SIG-M5 treated with dmso at 0.1 percent for 504 hours (cell line): ENCODE measurements around the gene SLC25A46.
"Not testable (repeated sequence)": the region's sequence is repeated elsewhere in the genome, so short reads cannot be mapped to it uniquely, and the experiment has no call there.

ENCODE experiments used
- DNase-seq: peaks from one replicate; lab custom pipeline; 2025; ENCODE audit not compliant: unreplicated experiment; lab: John Stamatoyannopoulos, UW

Gene SLC25A46

GRCh38 chr5:110738812-110739651 is at the start of gene SLC25A46:
SLC25A46 (plus strand) TSS chr5:110739007; CDS start chr5:110739120, 113 bp downstream.
- peak; percentile 93 for DNase-seq

- not testable (repeated sequence) for DNase-seq
These were observed 48.2 kb upstream of the SLC25A46 start for GRCh38 chr5:110690587-110690986.

GRCh38 chr5:110692669-110693068 is 46.1 kb upstream of the SLC25A46 start:
- not testable (repeated sequence) for DNase-seq

- no peak for DNase-seq
These were observed 36.5 kb upstream of the SLC25A46 start for GRCh38 chr5:110702300-110702699.

GRCh38 chr5:110702704-110703103 is 36.1 kb upstream of the SLC25A46 start:
- no peak for DNase-seq

GRCh38 chr5:110703481-110703880 is 35.3 kb upstream of the SLC25A46 start:
- no peak for DNase-seq

- DNase-seq: no peak
These were observed 33.5 kb upstream of the SLC25A46 start for GRCh38 chr5:110705349-110705748.

GRCh38 chr5:110707260-110707844 is 31.5 kb upstream of the SLC25A46 start:
- DNase-seq: no peak

GRCh38 chr5:110716247-110717245 is 22.3 kb upstream of the SLC25A46 start:
- DNase-seq: no peak

- no peak for DNase-seq
These were observed 20.5 kb upstream of the SLC25A46 start for GRCh38 chr5:110718311-110718710.

- DNase-seq: peak; percentile 43
These were observed 12.4 kb upstream of the SLC25A46 start, which contains the start of gene TMEM232 for GRCh38 chr5:110726249-110727024. TMEM232 (minus strand) TSS chr5:110726671; CDS start chr5:110667352, 59,319 bp downstream.

GRCh38 chr5:110727025-110727314 is 11.8 kb upstream of the SLC25A46 start:
- DNase-seq: no peak

GRCh38 chr5:110731499-110731898 is 7.3 kb upstream of the SLC25A46 start:
- DNase-seq: not testable (repeated sequence)

GRCh38 chr5:110734101-110734500 is 4.7 kb upstream of the SLC25A46 start:
- no peak for DNase-seq

- no peak for DNase-seq
These were observed 3.3 kb upstream of the SLC25A46 start for GRCh38 chr5:110735556-110735955.

GRCh38 chr5:110736753-110737152 is 2.1 kb upstream of the SLC25A46 start:
- DNase-seq: no peak

- DNase-seq: peak; percentile 72
These were observed 350 bp upstream of the SLC25A46 start for GRCh38 chr5:110738503-110738811.

- no peak for DNase-seq
These were observed 13.3 kb downstream of the SLC25A46 start for GRCh38 chr5:110751902-110752762.

GRCh38 chr5:110752953-110753352 is 14.1 kb downstream of the SLC25A46 start:
- DNase-seq: no peak

GRCh38 chr5:110753600-110753999 is 14.8 kb downstream of the SLC25A46 start:
- no peak for DNase-seq
